Measurements from ENCODE around the gene U2AF2. TPM values are rescaled to one million over a fixed set of nuclear protein-coding genes. Genes with fewer than 3 reads are reported as not detected.

Gene U2AF2
- polyA plus RNA-seq, 1 of the 3 experiments (the other 2 are of a cell fraction): 321 TPM

DNA sequence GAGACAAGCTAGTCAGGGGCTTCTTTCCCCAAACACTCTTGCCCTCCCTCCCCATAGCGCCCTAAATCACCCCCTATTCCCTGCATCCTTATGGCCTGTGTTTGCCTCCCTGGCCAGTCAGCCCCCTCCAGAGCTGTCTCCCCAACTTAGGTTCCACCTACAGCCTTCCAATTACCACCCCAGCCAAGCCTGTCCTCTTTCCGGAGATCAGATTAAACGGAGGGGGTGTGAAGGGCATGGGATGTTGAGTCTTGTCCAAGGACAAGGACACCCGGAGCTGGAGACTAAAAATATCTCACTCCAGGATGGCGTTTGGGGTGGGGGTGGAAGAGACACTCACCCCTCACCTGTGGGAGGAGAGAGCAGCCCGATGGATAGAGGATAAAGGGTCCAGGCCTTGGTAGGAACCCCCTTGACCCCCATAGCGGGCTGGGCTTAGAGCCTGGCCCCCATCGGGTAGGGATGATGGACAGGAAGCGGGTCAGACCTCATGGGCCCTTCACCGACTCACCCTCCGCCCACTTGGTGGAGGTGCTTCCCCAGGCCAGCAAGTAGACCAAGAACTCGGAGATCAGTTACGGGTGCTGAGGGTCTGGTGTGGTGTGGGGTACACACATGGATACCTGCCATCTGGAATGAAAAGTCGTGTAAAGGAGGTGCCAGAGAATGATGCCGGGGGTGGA, 43.4 kb upstream of the U2AF2 start:
- peaks cover 0 to 5% of the 10 kb centered on the region in 2 experiments; a peak in 2 of 4 replicates for H3K4me1 ChIP-seq (ENCODE audit: control insufficient read depth in 1 of 2, insufficient read depth in 2 of 2, low read depth in 1 of 2, low read length in 1 of 2)
- CTCF ChIA-PET: interaction anchor here (1.6 kb wide), 1 partner anchor 144 kb away, joined by 6 read pairs; no protein-coding TSS in a partner anchor
- POLR2A ChIA-PET: interaction anchor here (0.6 kb wide), 1 partner anchor 25 kb away, joined by 4 read pairs; no protein-coding TSS in a partner anchor
- H3F3A ChIP-seq (replicated peaks; ENCODE audit: insufficient read depth): no peaks in the 10 kb centered on the region
- H3K36me3 ChIP-seq (replicated peaks in 1 of 2; ENCODE audit: control insufficient read depth in 1 of 2, insufficient read depth in 2 of 2, low read length in 1 of 2): peaks cover 24 to 32% of the 10 kb centered on the region in 2 experiments
- no peak overlapping the region for H3K4me2 ChIP-seq
- no peak overlapping the region for H3K27ac ChIP-seq (ENCODE audit: low read depth in 2 of 2, low read length in 1 of 2)
- H3K27me3 ChIP-seq (ENCODE audit: insufficient read depth): no peaks in the 10 kb centered on the region
- H2AFZ ChIP-seq (ENCODE audit: low read depth): no peak overlapping the region
- no peak overlapping the region for H3K9ac ChIP-seq
- peak; percentile 9 for DNase-seq
- peaks cover 67% of the 10 kb centered on the region for H3K79me2 ChIP-seq (ENCODE audit: insufficient read depth)
- peaks cover 53% of the 10 kb centered on the region for H4K20me1 ChIP-seq (ENCODE audit: insufficient read depth)
- WGBS (ENCODE audit: low lambda C conversion rate): 88% methylated on average over 15 of the region's 15 CpGs
- TF ChIP-seq RCOR1 (IDR thresholded peaks at IDR 0.05; ENCODE audit: low read length): no peak
- H3K9me3 ChIP-seq: no peaks in the 10 kb centered on the region
- H3K4me3 ChIP-seq (ENCODE audit: low read depth in 2 of 2, low read length in 1 of 2): no peak overlapping the region
- H3K9me2 ChIP-seq: no peaks in the 10 kb centered on the region

DNA sequence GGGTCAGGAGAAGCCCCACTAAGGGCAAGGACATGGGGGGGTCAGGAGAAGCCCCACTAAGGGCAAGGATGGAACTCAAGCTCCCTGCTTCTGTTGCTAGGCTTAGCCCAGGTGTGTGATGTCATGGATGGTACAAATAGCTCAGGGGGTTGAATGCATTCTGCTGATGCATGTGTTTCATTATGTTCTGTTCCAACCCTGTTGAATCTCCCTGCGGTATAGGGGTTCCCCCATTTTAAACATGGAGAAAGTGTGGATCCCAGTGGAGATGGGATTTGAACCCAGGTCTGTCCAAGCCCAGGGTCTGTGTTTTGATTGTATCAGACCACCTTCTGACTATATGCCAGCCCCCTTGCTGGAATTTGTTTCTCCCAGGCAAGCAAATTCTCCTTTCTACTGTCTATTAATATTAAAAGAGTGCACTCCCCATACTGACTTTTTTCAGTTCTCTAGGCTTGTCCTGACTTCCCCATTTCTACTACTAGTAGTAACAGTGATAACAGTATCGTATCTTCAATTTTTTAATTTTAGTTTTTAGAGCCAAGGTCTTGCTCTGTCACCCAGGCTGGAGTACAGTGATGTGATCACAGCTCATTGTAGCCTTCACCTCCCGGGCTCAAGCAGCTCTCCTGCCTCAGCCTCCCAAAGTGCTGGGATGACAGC, 42.7 kb upstream of the U2AF2 start:
- TF ChIP-seq SIN3A (IDR thresholded peaks at IDR 0.05; ENCODE audit: borderline replicate concordance, low read depth, low read length) (no peak), EZH2phosphoT487 (IDR thresholded peaks at IDR 0.05; ENCODE audit: borderline replicate concordance, low read depth) (no peak), RCOR1 (IDR thresholded peaks at IDR 0.05; ENCODE audit: low read length) (no peak), FOXJ3 (CRISPR knock-in tag; IDR thresholded peaks at IDR 0.05) (no peak), RXRA (IDR thresholded peaks at IDR 0.05; ENCODE audit: borderline replicate concordance, low read depth) (no peak), FOXM1 (IDR thresholded peaks at IDR 0.05; ENCODE audit: low read depth) (no peak)
- TF ChIP-seq, protein P1, sequence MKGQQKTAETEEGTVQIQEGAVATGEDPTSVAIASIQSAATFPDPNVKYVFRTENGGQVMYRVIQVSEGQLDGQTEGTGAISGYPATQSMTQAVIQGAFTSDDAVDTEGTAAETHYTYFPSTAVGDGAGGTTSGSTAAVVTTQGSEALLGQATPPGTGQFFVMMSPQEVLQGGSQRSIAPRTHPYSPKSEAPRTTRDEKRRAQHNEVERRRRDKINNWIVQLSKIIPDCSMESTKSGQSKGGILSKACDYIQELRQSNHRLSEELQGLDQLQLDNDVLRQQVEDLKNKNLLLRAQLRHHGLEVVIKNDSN (IDR thresholded peaks at IDR 0.05; ENCODE audit: borderline replicate concordance, low read depth): no peak
- Histone ChIP-seq H3K9ac (no peak overlapping the region), H2AFZ (ENCODE audit: low read depth) (no peak overlapping the region), H4K20me1 (ENCODE audit: insufficient read depth) (peaks cover 46% of the 10 kb centered on the region), H3K9me3 (no peaks in the 10 kb centered on the region), H3K4me1 (ENCODE audit: control insufficient read depth in 1 of 2, insufficient read depth in 2 of 2, low read depth in 1 of 2, low read length in 1 of 2) (no peaks in the 10 kb centered on the region; a peak in 1 of 4 replicates), H3F3A (replicated peaks; ENCODE audit: insufficient read depth) (no peaks in the 10 kb centered on the region), H3K79me2 (ENCODE audit: insufficient read depth) (peaks cover 60% of the 10 kb centered on the region), H3K4me2 (no peak overlapping the region), H3K27ac (ENCODE audit: low read depth in 2 of 2, low read length in 1 of 2) (no peak overlapping the region), H3K27me3 (ENCODE audit: insufficient read depth) (no peaks in the 10 kb centered on the region), H3K9me2 (no peaks in the 10 kb centered on the region), H3K4me3 (ENCODE audit: low read depth in 2 of 2, low read length in 1 of 2) (no peak overlapping the region), H3K36me3 (replicated peaks in 1 of 2; ENCODE audit: control insufficient read depth in 1 of 2, insufficient read depth in 2 of 2, low read length in 1 of 2) (peaks cover 24 to 36% of the 10 kb centered on the region in 2 experiments)
- CTCF ChIA-PET: interaction anchor here (1.0 to 1.6 kb wide), 2 partner anchors 20 to 145 kb away, joined by 3 to 6 read pairs; no protein-coding TSS in a partner anchor
- 93% methylated on average over 3 of the region's 3 CpGs for WGBS (ENCODE audit: low lambda C conversion rate)
- POLR2A ChIA-PET: no interaction called here
- DNase-seq: no peak

DNA sequence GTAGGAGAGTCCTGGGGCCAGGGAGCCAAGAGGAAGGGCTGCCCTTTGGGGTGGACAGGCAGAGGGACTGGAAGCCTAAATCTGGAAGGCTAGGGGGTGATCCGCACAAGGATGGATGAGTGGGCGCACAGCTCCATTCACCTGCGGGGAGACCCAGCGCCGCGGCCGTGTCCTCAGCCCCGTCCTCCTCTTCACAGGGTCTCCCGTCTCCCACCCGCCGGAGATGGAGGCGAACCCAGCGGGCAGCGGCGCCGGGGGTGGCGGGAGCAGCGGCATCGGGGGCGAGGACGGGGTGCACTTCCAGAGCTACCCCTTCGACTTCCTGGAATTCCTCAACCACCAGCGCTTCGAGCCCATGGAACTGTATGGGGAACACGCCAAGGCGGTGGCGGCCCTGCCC, 41.4 kb upstream of the U2AF2 start:
- peaks cover 47% of the 10 kb centered on the region for H3K79me2 ChIP-seq (ENCODE audit: insufficient read depth)
- H4K20me1 ChIP-seq (ENCODE audit: insufficient read depth): peaks cover 38% of the 10 kb centered on the region
- no peak overlapping the region for H3K4me3 ChIP-seq (ENCODE audit: low read depth in 2 of 2, low read length in 1 of 2)
- H3F3A ChIP-seq (replicated peaks; ENCODE audit: insufficient read depth): no peaks in the 10 kb centered on the region
- no peak overlapping the region for H3K4me2 ChIP-seq
- CTCF ChIA-PET: interaction anchor here (1.0 kb wide), 1 partner anchor 109 kb away, joined by 3 read pairs; no protein-coding TSS in a partner anchor
- 96% methylated on average over 25 of the region's 27 CpGs for WGBS (ENCODE audit: low lambda C conversion rate)
- no peaks in the 10 kb centered on the region for H3K9me2 ChIP-seq
- H3K27me3 ChIP-seq (ENCODE audit: insufficient read depth): no peaks in the 10 kb centered on the region
- H2AFZ ChIP-seq (ENCODE audit: low read depth): no peak overlapping the region
- TF ChIP-seq GABPA (IDR thresholded peaks at IDR 0.05; ENCODE audit: low read depth) (no peak), EZH2phosphoT487 (IDR thresholded peaks at IDR 0.05; ENCODE audit: borderline replicate concordance, low read depth) (no peak), SMC3 (IDR thresholded peaks at IDR 0.05; ENCODE audit: low read depth, low read length) (no peak), NRF1 (IDR thresholded peaks at IDR 0.05; ENCODE audit: low read depth, low read length) (no peak), NFIC (IDR thresholded peaks at IDR 0.05; ENCODE audit: borderline replicate concordance) (no peak), ELF1 (IDR thresholded peaks at IDR 0.05) (no peak), RAD21 (IDR thresholded peaks at IDR 0.05; ENCODE audit: low read length) (no peak), SIN3A (IDR thresholded peaks at IDR 0.05; ENCODE audit: borderline replicate concordance, low read depth, low read length) (no peak), RXRA (IDR thresholded peaks at IDR 0.05; ENCODE audit: borderline replicate concordance, low read depth) (no peak), GATA2 (CRISPR knock-in tag; IDR thresholded peaks at IDR 0.05) (no peak)
- TF ChIP-seq, protein P2, sequence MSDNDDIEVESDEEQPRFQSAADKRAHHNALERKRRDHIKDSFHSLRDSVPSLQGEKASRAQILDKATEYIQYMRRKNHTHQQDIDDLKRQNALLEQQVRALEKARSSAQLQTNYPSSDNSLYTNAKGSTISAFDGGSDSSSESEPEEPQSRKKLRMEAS (IDR thresholded peaks at IDR 0.05; ENCODE audit: low read depth): no peak
- TF ChIP-seq, protein P3, sequence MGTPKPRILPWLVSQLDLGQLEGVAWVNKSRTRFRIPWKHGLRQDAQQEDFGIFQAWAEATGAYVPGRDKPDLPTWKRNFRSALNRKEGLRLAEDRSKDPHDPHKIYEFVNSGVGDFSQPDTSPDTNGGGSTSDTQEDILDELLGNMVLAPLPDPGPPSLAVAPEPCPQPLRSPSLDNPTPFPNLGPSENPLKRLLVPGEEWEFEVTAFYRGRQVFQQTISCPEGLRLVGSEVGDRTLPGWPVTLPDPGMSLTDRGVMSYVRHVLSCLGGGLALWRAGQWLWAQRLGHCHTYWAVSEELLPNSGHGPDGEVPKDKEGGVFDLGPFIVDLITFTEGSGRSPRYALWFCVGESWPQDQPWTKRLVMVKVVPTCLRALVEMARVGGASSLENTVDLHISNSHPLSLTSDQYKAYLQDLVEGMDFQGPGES (IDR thresholded peaks at IDR 0.05; ENCODE audit: low read depth, low read length): no peak
- no peaks in the 10 kb centered on the region; a peak in 1 of 4 replicates for H3K4me1 ChIP-seq (ENCODE audit: control insufficient read depth in 1 of 2, insufficient read depth in 2 of 2, low read depth in 1 of 2, low read length in 1 of 2)
- no peaks in the 10 kb centered on the region for H3K9me3 ChIP-seq
- POLR2A ChIA-PET: no interaction called here
- H3K36me3 ChIP-seq (replicated peaks in 1 of 2; ENCODE audit: control insufficient read depth in 1 of 2, insufficient read depth in 2 of 2, low read length in 1 of 2): peaks cover 19 to 42% of the 10 kb centered on the region in 2 experiments
- peak; percentile 23 for DNase-seq
- no peak overlapping the region for H3K27ac ChIP-seq (ENCODE audit: low read depth in 2 of 2, low read length in 1 of 2)
- no peak overlapping the region for H3K9ac ChIP-seq
